ENCODE measurements around the gene FRMD5.
"Not testable (repeated sequence)": the region's sequence is repeated elsewhere in the genome, so short reads cannot be mapped to it uniquely, and the experiment has no call there.

The FRMD5 gene

GRCh38 chr15:44033894-44034293, 161.2 kb downstream of the FRMD5 start:
- no peak for DNase-seq (ENCODE audit: low read depth in 2 of 2)

- not testable (repeated sequence) for DNase-seq (ENCODE audit: low read depth in 2 of 2)
These were observed 162.3 kb downstream of the FRMD5 start for GRCh38 chr15:44032820-44033219.

- DNase-seq (ENCODE audit: low read depth in 2 of 2) = peak; percentile 42
These were observed 165.0 kb downstream of the FRMD5 start for GRCh38 chr15:44029940-44030568.

- no peak for DNase-seq (ENCODE audit: low read depth in 2 of 2)
These were observed 166.1 kb downstream of the FRMD5 start for GRCh38 chr15:44029003-44029402.

GRCh38 chr15:44028349-44028748, 166.7 kb downstream of the FRMD5 start:
- DNase-seq (ENCODE audit: low read depth in 2 of 2) = no peak

- no peak for DNase-seq (ENCODE audit: low read depth in 2 of 2)
These were observed 170.9 kb downstream of the FRMD5 start for GRCh38 chr15:44024155-44024554.

- DNase-seq (ENCODE audit: low read depth in 2 of 2) = no peak
These were observed 171.9 kb downstream of the FRMD5 start for GRCh38 chr15:44023176-44023575.

GRCh38 chr15:44018151-44018550, 176.9 kb downstream of the FRMD5 start:
- DNase-seq (ENCODE audit: low read depth in 2 of 2) = no peak

- DNase-seq (ENCODE audit: low read depth in 2 of 2) = no peak
These were observed 179.3 kb downstream of the FRMD5 start for GRCh38 chr15:44015545-44016305.

- DNase-seq (ENCODE audit: low read depth in 2 of 2) = no peak
These were observed 183.7 kb downstream of the FRMD5 start for GRCh38 chr15:44011238-44011854.

- DNase-seq (ENCODE audit: low read depth in 2 of 2) = peak in 1 of 2 experiments; percentile 25
These were observed 185.0 kb downstream of the FRMD5 start for GRCh38 chr15:44010089-44010488.

- DNase-seq (ENCODE audit: low read depth in 2 of 2) = peak in 1 of 2 experiments; percentile 7
These were observed 186.0 kb downstream of the FRMD5 start for GRCh38 chr15:44009038-44009437.

- peak; percentile 60 to 63 for DNase-seq (ENCODE audit: low read depth in 2 of 2)
These were observed 194.8 kb downstream of the FRMD5 start for GRCh38 chr15:44000248-44000647.

GRCh38 chr15:43998607-43999006, 196.5 kb downstream of the FRMD5 start:
- DNase-seq (ENCODE audit: low read depth in 2 of 2) = peak in 1 of 2 experiments; percentile 5

- no peak for DNase-seq (ENCODE audit: low read depth in 2 of 2)
These were observed 203.9 kb downstream of the FRMD5 start for GRCh38 chr15:43991206-43991605.

- no peak for DNase-seq (ENCODE audit: low read depth in 2 of 2)
These were observed 205.1 kb downstream of the FRMD5 start for GRCh38 chr15:43989938-43990337.

- no peak for DNase-seq (ENCODE audit: low read depth in 2 of 2)
These were observed 206.2 kb downstream of the FRMD5 start for GRCh38 chr15:43988900-43989299.

GRCh38 chr15:43987924-43988323, 207.1 kb downstream of the FRMD5 start:
- DNase-seq (ENCODE audit: low read depth in 2 of 2) = no peak

GRCh38 chr15:43985976-43986680, 208.9 kb downstream of the FRMD5 start:
- DNase-seq (ENCODE audit: low read depth in 2 of 2) = no peak

- DNase-seq (ENCODE audit: low read depth in 2 of 2) = no peak
These were observed 213.5 kb downstream of the FRMD5 start for GRCh38 chr15:43981576-43981975.

- DNase-seq (ENCODE audit: low read depth in 2 of 2) = no peak
These were observed 217.8 kb downstream of the FRMD5 start for GRCh38 chr15:43977072-43977884.

Measured in fibroblast of skin of left quadriceps (primary cell).